Measurements from ENCODE around the gene SREBF2. TPM values are rescaled to one million over a fixed set of nuclear protein-coding genes. Genes with fewer than 3 reads are reported as not detected.

SREBF2 gene
- total RNA-seq, 2 experiments from 2014 or later = 167 to 312 TPM

GRCh38 chr22:41917903-41918791, 85.2 kb downstream of the SREBF2 start:
- peaks cover 5% of the 10 kb centered on the region; the same call in 1 of the 2 replicates for H3K36me3 ChIP-seq (ENCODE audit: insufficient read depth, low read length)
- H2AFZ ChIP-seq (ENCODE audit: low read length) = no peak overlapping the region
- no peaks in the 10 kb centered on the region for H3K9me2 ChIP-seq (ENCODE audit: insufficient read depth, low read length)
- 0 out of 2 replicates have a peak, but pooled peaks cover 4% of the 10 kb centered on the region for H4K20me1 ChIP-seq (ENCODE audit: insufficient read depth, low read length)
- TF ChIP-seq CTCF (conservative IDR thresholded peaks at IDR 0.05; ENCODE audit: low read length) = no peak
- TF ChIP-seq EZH2phosphoT487 (IDR thresholded peaks at IDR 0.05; ENCODE audit: borderline replicate concordance, low read depth, low read length) = no peak
- CTCF ChIA-PET (ENCODE audit: unreplicated experiment) = no interaction called here
- H3K4me2 ChIP-seq (ENCODE audit: low read length) = peak overlapping the region; percentile 80
- H3K4me3 ChIP-seq (ENCODE audit: low read depth, low read length, poor library complexity, severe bottlenecking) = no peak overlapping the region
- DNase-seq (ENCODE audit: low spot score) = peak; percentile 47
- no peaks in the 10 kb centered on the region for H3K79me2 ChIP-seq (ENCODE audit: insufficient read depth, low read depth, low read length)
- intact Hi-C loops (cut with micrococcal nuclease; ENCODE audit: unreplicated experiment) = loop anchor here (10.0 kb wide), 1 partner anchor 173 kb away; no protein-coding TSS in a partner anchor
- no peak overlapping the region for H3K27ac ChIP-seq (ENCODE audit: low read depth, low read length, poor library complexity, severe bottlenecking)
- POLR2A ChIA-PET = interaction anchor here (0.7 kb wide), 1 partner anchor 16 kb away, joined by 4 read pairs; no protein-coding TSS in a partner anchor
- H3K4me1 ChIP-seq (ENCODE audit: insufficient read depth, low read length, poor library complexity, severe bottlenecking) = peaks cover 67% of the 10 kb centered on the region
- no TSS peak for BruUV-seq (replicated peaks)
- no peaks in the 10 kb centered on the region for H3K9me3 ChIP-seq (ENCODE audit: low read length)

- Histone ChIP-seq H3K9me3 (ENCODE audit: low read length) (no peaks in the 10 kb centered on the region), H3K36me3 (ENCODE audit: insufficient read depth, low read length) (peaks cover 12% of the 10 kb centered on the region; the same call in 1 of the 2 replicates), H3K79me2 (ENCODE audit: insufficient read depth, low read depth, low read length) (peaks cover 4% of the 10 kb centered on the region; the same call in 1 of the 2 replicates), H4K20me1 (ENCODE audit: insufficient read depth, low read length) (0 out of 2 replicates have a peak, but pooled peaks cover 4% of the 10 kb centered on the region), H3K4me1 (ENCODE audit: insufficient read depth, low read length, poor library complexity, severe bottlenecking) (peaks cover 81% of the 10 kb centered on the region), H3K4me3 (ENCODE audit: low read depth, low read length, poor library complexity, severe bottlenecking) (peak overlapping the region; percentile 59), H3K4me2 (ENCODE audit: low read length) (peak overlapping the region; percentile 80), H3K9me2 (ENCODE audit: insufficient read depth, low read length) (no peaks in the 10 kb centered on the region), H3K27ac (ENCODE audit: low read depth, low read length, poor library complexity, severe bottlenecking) (peak overlapping the region; percentile 88), H2AFZ (ENCODE audit: low read length) (no peak overlapping the region)
- no TSS peak for BruUV-seq (replicated peaks)
- no peak for TF ChIP-seq EZH2phosphoT487 (IDR thresholded peaks at IDR 0.05; ENCODE audit: borderline replicate concordance, low read depth, low read length)
- TF ChIP-seq CTCF (conservative IDR thresholded peaks at IDR 0.05; ENCODE audit: low read length) = 0 out of 2 replicates have a peak, but pooled peaks have one; percentile 15
- CTCF ChIA-PET (ENCODE audit: unreplicated experiment) = no interaction called here
- POLR2A ChIA-PET = interaction anchor here (0.7 kb wide), 1 partner anchor 28 kb away, joined by 6 read pairs; no protein-coding TSS in a partner anchor
- intact Hi-C loops (cut with micrococcal nuclease; ENCODE audit: unreplicated experiment) = loop anchor here (2.0 to 10.0 kb wide), 3 partner anchors 21 to 175 kb away; partner anchors contain the start of gene SREBF2
- DNase-seq (ENCODE audit: low spot score) = peak; percentile 84
Observed at GRCh38 chr22:41919357-41920224, 86.7 kb downstream of the SREBF2 start.
